AG04449 (cell line): ENCODE results near the gene FAM83B.

Experiments used
- CTCF ChIA-PET: fragments of 350-600 bp; formaldehyde crosslinking; extraction: SDS; loops from one replicate; lab custom pipeline; 2021; ENCODE audit warnings: antibody characterized with exemption; lab: Yijun Ruan, JAX
- POLR2A ChIA-PET: fragments of 400-600, 350-600 bp; formaldehyde crosslinking; extraction: SDS; loops from one replicate; lab custom pipeline; 2020; ENCODE audit warnings: antibody characterized with exemption, inconsistent platforms; lab: Yijun Ruan, JAX
- DNase-seq: peaks from one replicate; pipeline ENCODE4 v3.0.0-alpha.2; 2010; ENCODE audit warnings: low read depth, low spot score
- H3K4me3 ChIP-seq: 2 replicates; pipeline ENCODE4 v1.5.1; 2011; ENCODE audit warnings: low read depth, mild to moderate bottlenecking, control low read depth, low read length
- TF ChIP-seq, protein P1 (sequence below): IDR thresholded peaks from one replicate; pipeline ENCODE4 v1.5.1; 2011; ENCODE audit warnings: mild to moderate bottlenecking, moderate library complexity, low read length, control low read depth, inconsistent platforms; ENCODE audit not compliant: insufficient read depth; ENCODE audit errors: missing control alignments

Gene FAM83B

DNA sequence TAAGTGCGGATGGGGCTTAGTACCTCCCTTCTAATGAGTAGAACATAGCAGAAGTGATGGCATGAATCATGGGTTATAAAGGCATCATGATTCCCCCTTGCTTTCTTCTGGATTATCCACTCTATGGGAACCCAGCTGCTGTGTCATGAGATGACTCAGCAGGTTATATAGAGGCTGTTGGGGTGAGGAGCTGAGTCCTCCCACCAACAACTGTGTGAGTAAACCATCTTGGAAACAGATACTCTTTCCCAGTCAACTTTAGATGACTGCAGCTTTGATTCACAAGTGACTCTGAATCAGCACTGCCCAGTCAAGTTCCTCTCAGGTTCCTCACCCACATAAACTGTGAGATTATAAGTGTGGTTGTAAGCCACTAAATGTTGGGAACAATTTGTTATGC, 46.3 kb downstream of the FAM83B start:
- peak; percentile 24 for DNase-seq
- TF ChIP-seq, protein P1, sequence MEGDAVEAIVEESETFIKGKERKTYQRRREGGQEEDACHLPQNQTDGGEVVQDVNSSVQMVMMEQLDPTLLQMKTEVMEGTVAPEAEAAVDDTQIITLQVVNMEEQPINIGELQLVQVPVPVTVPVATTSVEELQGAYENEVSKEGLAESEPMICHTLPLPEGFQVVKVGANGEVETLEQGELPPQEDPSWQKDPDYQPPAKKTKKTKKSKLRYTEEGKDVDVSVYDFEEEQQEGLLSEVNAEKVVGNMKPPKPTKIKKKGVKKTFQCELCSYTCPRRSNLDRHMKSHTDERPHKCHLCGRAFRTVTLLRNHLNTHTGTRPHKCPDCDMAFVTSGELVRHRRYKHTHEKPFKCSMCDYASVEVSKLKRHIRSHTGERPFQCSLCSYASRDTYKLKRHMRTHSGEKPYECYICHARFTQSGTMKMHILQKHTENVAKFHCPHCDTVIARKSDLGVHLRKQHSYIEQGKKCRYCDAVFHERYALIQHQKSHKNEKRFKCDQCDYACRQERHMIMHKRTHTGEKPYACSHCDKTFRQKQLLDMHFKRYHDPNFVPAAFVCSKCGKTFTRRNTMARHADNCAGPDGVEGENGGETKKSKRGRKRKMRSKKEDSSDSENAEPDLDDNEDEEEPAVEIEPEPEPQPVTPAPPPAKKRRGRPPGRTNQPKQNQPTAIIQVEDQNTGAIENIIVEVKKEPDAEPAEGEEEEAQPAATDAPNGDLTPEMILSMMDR = no peak
- H3K4me3 ChIP-seq = no peak overlapping the region
- POLR2A ChIA-PET = no interaction called here
- CTCF ChIA-PET = no interaction called here

DNA sequence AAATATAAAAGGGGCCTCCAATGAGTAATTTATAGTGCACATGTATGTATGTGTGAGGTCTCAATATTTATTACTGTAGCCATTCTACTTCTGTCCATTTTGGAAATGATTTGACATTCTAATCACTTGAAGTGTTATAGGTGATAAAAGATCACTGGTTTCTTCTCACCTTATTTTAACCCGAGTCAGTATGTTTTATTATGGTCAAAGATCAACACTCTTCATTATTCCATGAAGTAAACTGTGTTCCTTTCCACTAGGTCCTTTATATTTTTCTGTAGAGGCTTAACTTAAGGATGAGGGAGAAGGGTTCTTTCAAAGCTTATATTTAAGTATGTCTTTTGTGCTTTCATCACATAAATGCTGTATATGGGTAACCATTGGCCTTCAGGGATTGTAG, 47.2 kb downstream of the FAM83B start:
- POLR2A ChIA-PET = no interaction called here
- H3K4me3 ChIP-seq = no peak overlapping the region
- no peak for DNase-seq
- TF ChIP-seq, protein P1 = no peak
- CTCF ChIA-PET = no interaction called here

DNA sequence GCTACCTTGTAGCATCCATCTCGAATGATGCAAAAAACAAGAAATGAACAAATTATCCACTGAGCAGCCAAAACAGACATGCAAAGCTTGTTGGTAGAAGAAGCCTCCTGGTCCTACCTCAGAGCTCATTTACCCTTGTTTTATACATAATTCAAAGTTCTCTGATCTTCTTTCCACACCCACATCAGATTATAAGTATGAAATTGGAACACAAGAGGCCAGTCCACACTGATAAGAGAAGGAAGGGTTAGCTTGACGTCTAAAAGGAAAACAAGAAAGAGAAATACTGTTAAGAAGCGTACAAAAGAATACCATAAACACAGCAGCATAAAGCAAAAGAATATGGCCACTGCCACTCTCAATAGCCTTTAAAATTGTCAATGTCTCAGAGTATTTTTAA, 49.7 kb downstream of the FAM83B start:
- POLR2A ChIA-PET = no interaction called here
- CTCF ChIA-PET = no interaction called here
- TF ChIP-seq, protein P1 = no peak
- DNase-seq = no peak
- no peak overlapping the region for H3K4me3 ChIP-seq

DNA sequence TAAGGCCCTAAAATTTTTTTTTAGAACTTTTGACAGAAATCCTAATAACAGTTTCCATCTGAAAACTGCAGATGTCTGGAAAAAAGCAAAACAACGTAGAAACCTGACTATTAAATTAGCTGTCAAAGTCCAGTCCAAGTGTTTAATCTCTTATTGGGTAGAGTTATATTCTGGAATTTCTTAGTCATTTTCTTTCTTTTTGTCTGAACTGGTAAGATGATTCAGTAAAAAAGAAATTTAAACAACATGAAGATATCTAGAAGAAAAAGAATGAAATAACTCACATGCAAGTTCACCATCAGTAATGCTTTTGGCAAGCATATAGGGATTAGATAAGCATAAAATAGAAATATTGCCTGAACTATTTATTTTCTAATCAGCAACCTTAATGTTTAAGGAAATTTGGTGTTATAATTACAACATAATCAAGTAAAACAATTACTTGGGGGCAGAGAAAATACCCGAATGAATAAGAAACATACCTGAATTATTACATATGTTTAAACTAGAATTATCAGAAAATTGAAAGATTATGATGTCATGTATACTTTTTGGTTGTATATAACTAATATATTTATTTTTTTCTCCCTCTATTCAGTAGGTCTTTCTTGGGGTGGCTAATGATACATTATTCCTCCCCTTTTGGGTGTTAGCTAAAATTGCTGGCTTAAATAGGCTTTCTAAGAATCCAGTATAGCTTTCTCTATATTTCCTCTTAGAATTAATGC, 51.1 kb downstream of the FAM83B start:
- TF ChIP-seq, protein P1 = no peak
- POLR2A ChIA-PET = no interaction called here

DNA sequence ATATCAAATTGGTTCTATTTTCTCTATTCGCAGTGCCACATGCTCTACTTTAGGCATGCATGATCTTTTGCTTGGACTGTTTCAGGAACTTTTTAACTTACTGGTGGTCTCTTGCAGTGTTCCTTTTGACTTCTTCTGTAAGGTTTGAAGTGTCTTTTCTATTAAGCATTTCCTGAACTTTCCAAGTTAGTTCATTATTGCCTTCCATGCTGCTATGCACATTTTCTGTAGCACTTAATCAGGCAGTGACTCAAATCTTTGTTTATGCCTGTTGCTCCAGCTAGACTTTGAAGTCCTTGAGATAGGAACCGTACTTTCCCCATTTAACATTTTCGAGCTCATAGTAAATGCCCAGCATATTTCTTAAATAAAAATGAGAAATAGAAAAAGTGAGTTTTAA, 52.2 kb downstream of the FAM83B start:
- H3K4me3 ChIP-seq = no peak overlapping the region
- no peak for DNase-seq
- TF ChIP-seq, protein P1 = no peak
- ChIA-PET CTCF (no interaction called here), POLR2A (no interaction called here)

More for the DNA sequence above, 51.1 kb downstream of the FAM83B start:
- CTCF ChIA-PET = no interaction called here
- no peak overlapping the region for H3K4me3 ChIP-seq
- DNase-seq = no peak

DNA sequence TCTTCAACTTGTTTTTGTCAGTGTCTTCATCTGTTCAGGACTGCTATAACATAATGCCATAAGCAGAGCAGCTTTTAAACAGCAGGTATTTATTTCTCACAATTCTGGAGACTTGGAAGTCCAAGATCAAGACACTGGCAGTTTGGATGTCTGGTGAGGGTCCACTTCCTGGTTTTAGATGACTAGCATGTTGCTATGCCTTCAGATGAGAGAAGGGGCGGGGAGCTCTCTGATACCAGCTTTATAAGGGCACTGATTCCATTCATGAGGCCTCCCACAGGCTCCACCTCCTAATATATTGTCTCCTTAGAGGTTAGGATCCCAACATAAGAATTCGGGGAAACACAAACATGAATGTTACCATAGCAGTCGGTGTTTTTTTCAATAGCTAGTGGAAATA, 52.9 kb downstream of the FAM83B start:
- POLR2A ChIA-PET = no interaction called here
- no peak for DNase-seq
- no peak overlapping the region for H3K4me3 ChIP-seq
- CTCF ChIA-PET = interaction anchor here (1.6 kb wide), 1 partner anchor 13 kb away, joined by 3 read pairs; no protein-coding TSS in a partner anchor
- TF ChIP-seq, protein P1 = no peak
